Activated CD4-positive, alpha-beta T cell treated with anti-CD3 and anti-CD28 coated beads for 24 hours (primary cell): ENCODE measurements around the gene STING1.
"Not testable (repeated sequence)": the region's sequence is repeated elsewhere in the genome, so short reads cannot be mapped to it uniquely, and the experiment has no call there.

Source experiments
- DNase-seq, 2 donors: peaks; one replicate each; pipeline ENCODE4 v3.0.0-alpha.2; 2020; ENCODE audit warnings: low read depth in 2 of 2

Gene STING1

GRCh38 chr5:139440416-139440815, 42.1 kb downstream of the STING1 start:
- DNase-seq: not testable (repeated sequence)

GRCh38 chr5:139439013-139439903, 43.3 kb downstream of the STING1 start, which contains the start of gene DNAJC18:
DNAJC18 (minus strand) TSS chr5:139439525; CDS start chr5:139439445, 80 bp downstream.
- peak; percentile 80 to 91 for DNase-seq

GRCh38 chr5:139438707-139439012, 43.9 kb downstream of the STING1 start:
- no peak for DNase-seq

- no peak for DNase-seq
Observed at GRCh38 chr5:139435676-139436075, 46.9 kb downstream of the STING1 start.

- no peak for DNase-seq
Observed at GRCh38 chr5:139431706-139432105, 50.9 kb downstream of the STING1 start.

GRCh38 chr5:139430015-139430414, 52.5 kb downstream of the STING1 start:
- DNase-seq: no peak

GRCh38 chr5:139426203-139426885, 56.2 kb downstream of the STING1 start:
- DNase-seq: no peak
